ENCODE measurements around the gene MRTFB. TPM values are rescaled to one million over a fixed set of nuclear protein-coding genes. Genes with fewer than 3 reads are reported as not detected.

Gene MRTFB
- total and polyA plus RNA-seq, 2 of the 13 experiments (the other 11 are each of a cell fraction or from before 2014, with no cell fraction given) = 11.4 to 14.0 TPM

- no peak for DNase-seq (ENCODE audit: low spot score)
- CTCF ChIA-PET (ENCODE audit: low intra/inter-chr PET ratio, low total read pairs) = no interaction called here
- TF ChIP-seq ZBTB10 (CRISPR knock-in tag; IDR thresholded peaks at IDR 0.05; ENCODE audit: borderline replicate concordance) = no peak
- TF ChIP-seq ZFP41 (CRISPR knock-in tag; IDR thresholded peaks at IDR 0.05; ENCODE audit: borderline replicate concordance) = no peak
- TF ChIP-seq SOX13 (IDR thresholded peaks at IDR 0.05) = no peak
- TF ChIP-seq SOX13 (CRISPR knock-in tag; conservative IDR thresholded peaks at IDR 0.05 in 1 of 2, IDR thresholded peaks at IDR 0.05 in 1 of 2) = no peak
- TF ChIP-seq ZNF512 (CRISPR knock-in tag; IDR thresholded peaks at IDR 0.05) = no peak
- 0 out of 2 replicates have a peak, but pooled peaks have one; percentile 47 for TF ChIP-seq NCOA1 (CRISPR knock-in tag; IDR thresholded peaks at IDR 0.05)
- no peak for TF ChIP-seq ZFP36L1 (CRISPR knock-in tag; IDR thresholded peaks at IDR 0.05)
- no peak for TF ChIP-seq PATZ1 (CRISPR knock-in tag; IDR thresholded peaks at IDR 0.05)
- peak; percentile 59; the same call in 1 of the 2 replicates for TF ChIP-seq ZNF354B (CRISPR knock-in tag; IDR thresholded peaks at IDR 0.05)
- no peak for TF ChIP-seq TRAFD1 (CRISPR knock-in tag; IDR thresholded peaks at IDR 0.05; ENCODE audit: borderline replicate concordance)
- TF ChIP-seq GABPB1 (CRISPR knock-in tag; IDR thresholded peaks at IDR 0.05) = no peak
Observed at GRCh38 chr16:14105760-14106375, 34.7 kb downstream of the MRTFB start.

More at GRCh38 chr16:14105760-14106375, 34.7 kb downstream of the MRTFB start:
- POLR2A ChIA-PET = interaction anchor here (0.7 to 1.4 kb wide), 4 partner anchors 18 to 35 kb away, joined by 3 to 5 read pairs (median 3); no protein-coding TSS in a partner anchor
- ATAC-seq (peak; percentile 79), FAIRE-seq (no peak)
- H3K27ac ChIP-seq (ENCODE audit: extremely low read length, insufficient read depth, low read length) = peak overlapping the region; percentile 66
- WGBS (ENCODE audit: low lambda C conversion rate) = 51% methylated on average over 3 of the region's 3 CpGs
- peaks cover 39% of the 10 kb centered on the region for H3K79me2 ChIP-seq (ENCODE audit: insufficient read depth, low read length)
- H3K4me3 ChIP-seq (replicated peaks in 1 of 3; ENCODE audit: insufficient read depth in 1 of 3, low read depth in 2 of 3, low read length in 3 of 3) = peak overlapping the region in 1 of 3 experiments; percentile 40; a peak in 1 of 6 replicates
- peaks cover 86% of the 10 kb centered on the region for H3K4me1 ChIP-seq (ENCODE audit: insufficient read depth, low read length)
- H3K9me3 ChIP-seq (ENCODE audit: low read length) = no peaks in the 10 kb centered on the region
- intact Hi-C loops (cut with micrococcal nuclease; ENCODE audit: unreplicated experiment) (no loop called here), in situ Hi-C loops (cut with HindIII; ENCODE audit: extremely low pct_ligation_motif_present, low pct_unique_long_range_greater_than_20kb) (no loop called here)
- peak overlapping the region; percentile 70 for H3K4me2 ChIP-seq (ENCODE audit: low read depth, low read length)
- H4K20me1 ChIP-seq (ENCODE audit: insufficient read depth, low read length) = no peaks in the 10 kb centered on the region
- BruUV-seq (replicated peaks) = no TSS peak
- H3K9ac ChIP-seq (ENCODE audit: insufficient read depth, low read depth, low read length) = peak overlapping the region; percentile 23
- no peak overlapping the region for H2AFZ ChIP-seq (ENCODE audit: low read length)
- no peaks in the 10 kb centered on the region for H3K27me3 ChIP-seq (ENCODE audit: control insufficient read depth in 1 of 2, insufficient read depth in 2 of 2, low read length in 2 of 2)
- no peaks in the 10 kb centered on the region for H3K36me3 ChIP-seq (replicated peaks in 1 of 2; ENCODE audit: control insufficient read depth in 1 of 2, insufficient read depth in 2 of 2, low read length in 2 of 2)

Data from HepG2 (cell line).